Cardiac fibroblast (primary cell): ENCODE data around the gene HIP1R.
A peak's percentile ranks its signal among the peaks of the same experiment; 100 is the strongest.

Experiments used
- DNase-seq, 2 donors: peaks; one replicate each; pipeline versions ENCODE4 v3.0.0 to v3.0.0-alpha.2; 2010; ENCODE audit warnings: low read depth in 2 of 2
- H3K4me3 ChIP-seq, 2 donors: replicated peaks in 1 of 2; 1 replicate in 1 of 2; 2 replicates in 1 of 2; pipeline ENCODE4 v1.5.1; 2011; ENCODE audit warnings: low read depth in 2 of 2, low read length in 2 of 2, mild to moderate bottlenecking in 2 of 2, moderate library complexity in 1 of 2
- CTCF ChIP-seq: IDR thresholded peaks from one replicate; pipeline ENCODE4 v1.5.1; 2011; ENCODE audit warnings: low read depth, mild to moderate bottlenecking, low read length, inconsistent platforms

HIP1R gene

GRCh38 chr12:122827258-122827657 lies 8.0 kb upstream of the HIP1R start:
- no peak for DNase-seq
- no peak overlapping the region for H3K4me3 ChIP-seq
- TF ChIP-seq CTCF, result no peak

- peak; percentile 73 to 97 for DNase-seq
- TF ChIP-seq CTCF, result no peak
- no peak overlapping the region for H3K4me3 ChIP-seq
Observed at GRCh38 chr12:122830517-122831214, 4.6 kb upstream of the HIP1R start.

- peak; percentile 45 to 56 for DNase-seq
- peak; percentile 16 for TF ChIP-seq CTCF
- H3K4me3 ChIP-seq, result peak overlapping the region; percentile 52 to 68
Observed at GRCh38 chr12:122834104-122834920, 945 bp upstream of the HIP1R start.

- no peak for DNase-seq
- H3K4me3 ChIP-seq, result peak overlapping the region; percentile 65 to 68
- TF ChIP-seq CTCF, result no peak
Observed at GRCh38 chr12:122835750-122836026, 431 bp downstream of the HIP1R start.

- peak; percentile 31 to 46 for DNase-seq
Observed at GRCh38 chr12:122836027-122836921, 1.0 kb downstream of the HIP1R start.

More at GRCh38 chr12:122836027-122836921, 1.0 kb downstream of the HIP1R start:
- peak overlapping the region; percentile 65 to 68 for H3K4me3 ChIP-seq
- TF ChIP-seq CTCF, result no peak
